MM.1S (cell line): ENCODE results near the gene SNX7.

Source experiments
- DNase-seq: peaks from one replicate; pipeline ENCODE4 v3.0.0-alpha.2; 2015
- H2AFZ ChIP-seq: fragments of 300-600 bp; sonication (generic); 2 replicates; pipeline ENCODE4 v1.6.0; 2016; ENCODE audit warnings: antibody characterized with exemption, low read length
- H3F3A ChIP-seq: fragments of 300-600 bp; sonication (generic); 2 replicates; pipeline ENCODE4 v1.6.1; 2016; ENCODE audit warnings: mild to moderate bottlenecking, antibody characterized with exemption, low read length, moderate library complexity, mixed read lengths; ENCODE audit not compliant: insufficient read depth
- H3K27ac ChIP-seq: fragments of 300-600 bp; sonication (generic); 2 replicates; pipeline ENCODE4 v1.5.1; 2016; ENCODE audit warnings: mild to moderate bottlenecking, low read length
- H3K27me3 ChIP-seq: fragments of 300-600 bp; sonication (generic); replicated peaks from 2 replicates; pipeline ENCODE4 v1.6.0; 2016; ENCODE audit warnings: low read length; ENCODE audit not compliant: insufficient read depth
- H3K36me3 ChIP-seq: fragments of 300-600 bp; sonication (generic); replicated peaks from 2 replicates; pipeline ENCODE4 v1.6.1; 2016; ENCODE audit warnings: mild to moderate bottlenecking, low read length, mixed read lengths; ENCODE audit not compliant: insufficient read depth
- H3K4me1 ChIP-seq: fragments of 300-600 bp; sonication (generic); 2 replicates; pipeline ENCODE4 v1.6.1; 2016; ENCODE audit warnings: low read length, mixed read lengths
- H3K4me2 ChIP-seq: fragments of 300-600 bp; sonication (generic); 2 replicates; pipeline ENCODE4 v1.6.0; 2016; ENCODE audit warnings: low read depth, low read length
- H3K4me3 ChIP-seq: fragments of 300-600 bp; sonication (generic); 2 replicates; pipeline ENCODE4 v1.5.1; 2016; ENCODE audit warnings: low read length, mixed read lengths
- H3K79me2 ChIP-seq: fragments of 300-600 bp; sonication (generic); 2 replicates; pipeline ENCODE4 v1.6.1; 2016; ENCODE audit warnings: mixed run types, low read length, mixed read lengths
- H3K9ac ChIP-seq: fragments of 300-600 bp; sonication (generic); 2 replicates; pipeline ENCODE4 v1.6.1; 2016; ENCODE audit warnings: low read length, mixed read lengths
- H3K9me2 ChIP-seq: fragments of 300-600 bp; sonication (generic); replicated peaks from 2 replicates; pipeline ENCODE4 v1.6.1; 2016; ENCODE audit warnings: mild to moderate bottlenecking, low read length, mixed read lengths; ENCODE audit not compliant: insufficient read depth
- H3K9me3 ChIP-seq: fragments of 300-600 bp; sonication (generic); replicated peaks from 2 replicates; pipeline ENCODE4 v1.6.1; 2016; ENCODE audit warnings: mild to moderate bottlenecking, low read length, mixed read lengths; ENCODE audit not compliant: insufficient read depth
- H4K20me1 ChIP-seq: fragments of 300-600 bp; sonication (generic); 2 replicates; pipeline ENCODE4 v1.6.1; 2016; ENCODE audit warnings: mild to moderate bottlenecking, low read length, moderate library complexity, mixed read lengths; ENCODE audit not compliant: insufficient read depth
- EZH2 ChIP-seq: fragments of 300-600 bp; sonication (generic); optimal IDR thresholded peaks from 2 replicates; pipeline ENCODE3; 2017; ENCODE audit warnings: low read depth, mild to moderate bottlenecking, antibody characterized with exemption, low read length, mixed read lengths
- EZH2phosphoT487 ChIP-seq: fragments of 300-600 bp; sonication (generic); IDR thresholded peaks from 2 replicates; pipeline ENCODE4 v1.6.1; 2018; ENCODE audit warnings: antibody characterized with exemption, low read length
- TF ChIP-seq, protein P1 (sequence below): fragments of 300-600 bp; sonication (generic); IDR thresholded peaks from 2 replicates; pipeline ENCODE4 v1.5.1; 2016; ENCODE audit warnings: antibody characterized with exemption, low read length, mixed read lengths

The SNX7 gene

DNA sequence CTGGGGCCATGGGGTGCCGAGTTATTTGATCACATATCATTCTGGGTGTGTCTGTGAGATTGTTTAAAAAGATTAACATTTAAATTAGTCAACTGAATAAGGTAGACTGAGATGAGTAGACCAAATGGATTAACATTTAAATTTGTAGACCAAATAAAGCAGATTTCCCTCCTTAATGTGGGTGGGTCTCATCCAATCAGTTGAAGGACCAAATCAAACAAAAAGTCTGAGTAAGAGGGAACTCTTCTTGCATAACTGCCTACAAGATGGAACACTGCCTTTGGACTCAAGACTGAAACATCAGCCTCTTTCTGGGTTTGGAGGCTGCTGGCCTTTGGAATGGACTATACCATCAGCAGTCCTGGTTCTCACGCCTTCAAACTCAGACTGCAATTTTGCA, 17.0 kb upstream of the SNX7 start:
- no peak for DNase-seq
- no peaks in the 10 kb centered on the region for H3K27me3 ChIP-seq
- no peaks in the 10 kb centered on the region for H3F3A ChIP-seq
- H3K9me2 ChIP-seq: no peaks in the 10 kb centered on the region
- no peak overlapping the region for H3K27ac ChIP-seq
- H3K9ac ChIP-seq: no peak overlapping the region
- no peaks in the 10 kb centered on the region for H3K79me2 ChIP-seq
- no peaks in the 10 kb centered on the region for H4K20me1 ChIP-seq
- H2AFZ ChIP-seq: no peak overlapping the region
- TF ChIP-seq EZH2phosphoT487 (no peak), EZH2 (no peak)
- TF ChIP-seq, protein P1, sequence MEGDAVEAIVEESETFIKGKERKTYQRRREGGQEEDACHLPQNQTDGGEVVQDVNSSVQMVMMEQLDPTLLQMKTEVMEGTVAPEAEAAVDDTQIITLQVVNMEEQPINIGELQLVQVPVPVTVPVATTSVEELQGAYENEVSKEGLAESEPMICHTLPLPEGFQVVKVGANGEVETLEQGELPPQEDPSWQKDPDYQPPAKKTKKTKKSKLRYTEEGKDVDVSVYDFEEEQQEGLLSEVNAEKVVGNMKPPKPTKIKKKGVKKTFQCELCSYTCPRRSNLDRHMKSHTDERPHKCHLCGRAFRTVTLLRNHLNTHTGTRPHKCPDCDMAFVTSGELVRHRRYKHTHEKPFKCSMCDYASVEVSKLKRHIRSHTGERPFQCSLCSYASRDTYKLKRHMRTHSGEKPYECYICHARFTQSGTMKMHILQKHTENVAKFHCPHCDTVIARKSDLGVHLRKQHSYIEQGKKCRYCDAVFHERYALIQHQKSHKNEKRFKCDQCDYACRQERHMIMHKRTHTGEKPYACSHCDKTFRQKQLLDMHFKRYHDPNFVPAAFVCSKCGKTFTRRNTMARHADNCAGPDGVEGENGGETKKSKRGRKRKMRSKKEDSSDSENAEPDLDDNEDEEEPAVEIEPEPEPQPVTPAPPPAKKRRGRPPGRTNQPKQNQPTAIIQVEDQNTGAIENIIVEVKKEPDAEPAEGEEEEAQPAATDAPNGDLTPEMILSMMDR: no peak
- no peak overlapping the region for H3K4me2 ChIP-seq
- H3K4me1 ChIP-seq: no peaks in the 10 kb centered on the region
- H3K9me3 ChIP-seq: no peaks in the 10 kb centered on the region
- H3K36me3 ChIP-seq: no peaks in the 10 kb centered on the region
- H3K4me3 ChIP-seq: no peak overlapping the region

DNA sequence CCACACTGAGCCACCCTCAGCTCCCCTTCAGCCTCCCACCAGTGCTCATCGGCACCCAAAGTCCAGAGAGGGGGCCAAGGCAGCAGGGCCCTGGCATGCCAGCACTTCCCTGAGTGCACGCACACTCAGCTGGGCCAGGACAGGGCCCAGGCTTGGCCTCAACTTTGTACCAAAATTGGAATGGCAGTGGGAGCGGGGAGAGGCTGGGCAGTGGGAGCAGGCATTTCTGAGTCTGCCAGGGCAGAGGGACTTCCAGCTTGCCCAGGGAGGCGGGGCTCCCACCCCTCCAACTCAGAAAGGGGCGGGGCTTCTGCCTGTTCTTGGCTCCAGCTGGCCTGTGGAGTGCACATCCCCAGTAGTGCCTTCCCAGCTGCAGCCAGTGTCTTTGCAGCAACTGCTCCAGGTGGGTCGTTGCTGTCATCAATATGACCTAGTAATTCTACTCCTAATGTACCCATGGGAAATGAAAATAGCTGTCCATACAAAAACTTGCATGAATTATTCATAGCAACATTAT, 10.3 kb upstream of the SNX7 start:
- H3F3A ChIP-seq: no peaks in the 10 kb centered on the region
- H3K27me3 ChIP-seq: no peaks in the 10 kb centered on the region
- no peak overlapping the region for H2AFZ ChIP-seq
- H3K4me3 ChIP-seq: no peak overlapping the region
- no peaks in the 10 kb centered on the region for H3K9me2 ChIP-seq
- no peaks in the 10 kb centered on the region for H3K79me2 ChIP-seq
- DNase-seq: no peak
- H4K20me1 ChIP-seq: no peaks in the 10 kb centered on the region
- no peak overlapping the region for H3K4me2 ChIP-seq
- TF ChIP-seq EZH2 (no peak), EZH2phosphoT487 (no peak)
- TF ChIP-seq, protein P1: no peak
- no peaks in the 10 kb centered on the region for H3K9me3 ChIP-seq
- no peak overlapping the region for H3K9ac ChIP-seq
- H3K4me1 ChIP-seq: no peaks in the 10 kb centered on the region
- no peak overlapping the region for H3K27ac ChIP-seq
- H3K36me3 ChIP-seq: no peaks in the 10 kb centered on the region

DNA sequence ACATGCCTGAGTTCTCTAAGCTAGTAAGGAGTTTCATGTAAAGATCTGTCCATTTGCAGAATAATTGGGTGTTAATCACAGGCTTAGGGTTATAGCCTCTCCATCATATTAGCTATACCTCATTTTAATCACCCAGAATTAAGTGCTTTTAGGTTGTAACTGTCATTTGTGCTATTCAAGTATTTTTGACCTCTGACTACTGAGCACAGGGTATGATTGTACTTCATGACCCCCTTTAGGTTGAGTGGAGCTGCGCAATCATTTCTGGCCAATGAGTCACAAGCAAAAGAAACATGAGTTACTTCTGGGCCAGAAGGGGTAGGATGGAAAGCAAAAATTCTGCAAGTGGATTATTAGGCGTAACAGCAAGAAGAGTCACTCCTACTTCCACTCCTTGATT, 8.4 kb upstream of the SNX7 start:
- no peak for TF ChIP-seq EZH2phosphoT487
- TF ChIP-seq, protein P1: no peak
- TF ChIP-seq EZH2: no peak

More for the DNA sequence above, 8.4 kb upstream of the SNX7 start:
- Histone ChIP-seq H3K4me3 (no peak overlapping the region), H2AFZ (no peak overlapping the region), H3K4me2 (no peak overlapping the region), H3K27ac (no peak overlapping the region), H3K36me3 (no peaks in the 10 kb centered on the region), H3K79me2 (no peaks in the 10 kb centered on the region), H3K27me3 (no peaks in the 10 kb centered on the region), H4K20me1 (no peaks in the 10 kb centered on the region), H3K9ac (no peak overlapping the region), H3K4me1 (no peaks in the 10 kb centered on the region), H3K9me3 (no peaks in the 10 kb centered on the region), H3F3A (no peaks in the 10 kb centered on the region), H3K9me2 (no peaks in the 10 kb centered on the region)
- no peak for DNase-seq
